Measurements from ENCODE around the gene PCYT2.
A peak's percentile ranks its signal among the peaks of the same experiment; 100 is the strongest.

Gene PCYT2

GRCh38 chr17:81934098-81934757 is 23.0 kb upstream of the PCYT2 start:
- no peak for DNase-seq (ENCODE audit: low spot score)

GRCh38 chr17:81933178-81933699 is 22.0 kb upstream of the PCYT2 start:
- TF ChIP-seq CTCF (IDR thresholded peaks at IDR 0.05; ENCODE audit: extremely low read depth, missing control alignments), result no peak
- no peak for DNase-seq (ENCODE audit: low spot score)

More at GRCh38 chr17:81934098-81934757, 23.0 kb upstream of the PCYT2 start:
- no peak for TF ChIP-seq CTCF (IDR thresholded peaks at IDR 0.05; ENCODE audit: extremely low read depth, missing control alignments)

GRCh38 chr17:81932333-81932983 is 21.3 kb upstream of the PCYT2 start:
- no peak for DNase-seq (ENCODE audit: low spot score)
- no peak for TF ChIP-seq CTCF (IDR thresholded peaks at IDR 0.05; ENCODE audit: extremely low read depth, missing control alignments)

GRCh38 chr17:81931557-81932332 is 20.5 kb upstream of the PCYT2 start:
- DNase-seq (ENCODE audit: low spot score), result no peak
- no peak for TF ChIP-seq CTCF (IDR thresholded peaks at IDR 0.05; ENCODE audit: extremely low read depth, missing control alignments)

- no peak for TF ChIP-seq CTCF (IDR thresholded peaks at IDR 0.05; ENCODE audit: extremely low read depth, missing control alignments)
- DNase-seq (ENCODE audit: low spot score), result no peak
Observed at GRCh38 chr17:81931189-81931556, 20.0 kb upstream of the PCYT2 start.

GRCh38 chr17:81930142-81931125 is 19.2 kb upstream of the PCYT2 start:
- TF ChIP-seq CTCF (IDR thresholded peaks at IDR 0.05; ENCODE audit: extremely low read depth, missing control alignments), result no peak
- peak; percentile 58 for DNase-seq (ENCODE audit: low spot score)
